Nephron progenitor cell (in vitro differentiated cells): Measurements from ENCODE around the gene AQP12B.
"Not testable (repeated sequence)": the region's sequence is repeated elsewhere in the genome, so short reads cannot be mapped to it uniquely, and the experiment has no call there.

Source experiments
- DNase-seq: peaks from one replicate; pipeline ENCODE4 v3.0.0; 2021
- H3K27ac Mint-ChIP-seq: 2 replicates; pipeline ENCODE4 v1.8.0; 2021; ENCODE audit warnings: mild to moderate bottlenecking, moderate library complexity, mixed read lengths
- H3K27me3 Mint-ChIP-seq: 2 replicates; pipeline ENCODE4 v1.8.0; 2021; ENCODE audit warnings: mild to moderate bottlenecking, low read depth, mixed read lengths; ENCODE audit not compliant: poor library complexity
- H3K36me3 Mint-ChIP-seq: 2 replicates; pipeline ENCODE4 v1.8.0; 2021; ENCODE audit warnings: low read depth, mixed read lengths
- H3K4me1 Mint-ChIP-seq: 2 replicates; pipeline ENCODE4 v1.8.0; 2021; ENCODE audit warnings: mixed read lengths
- H3K4me3 Mint-ChIP-seq: 2 replicates; pipeline ENCODE4 v1.8.0; 2021; ENCODE audit warnings: mild to moderate bottlenecking, moderate library complexity, mixed read lengths
- H3K9me3 Mint-ChIP-seq: 2 replicates; pipeline ENCODE4 v1.8.0; 2021; ENCODE audit warnings: mild to moderate bottlenecking, moderate library complexity, mixed read lengths
- TF ChIP-seq, protein P1 (sequence below): fragments of 200-600 bp; sonication (generic); IDR thresholded peaks from 2 replicates; pipeline ENCODE4 v1.5.0; 2021; ENCODE audit warnings: antibody characterized with exemption

AQP12B gene

GRCh38 chr2:240694304-240694703, 11.6 kb upstream of the AQP12B start:
- H3K27ac Mint-ChIP-seq, H3K36me3 Mint-ChIP-seq, H3K27me3 Mint-ChIP-seq, H3K4me1 Mint-ChIP-seq, DNase-seq, H3K4me3 Mint-ChIP-seq, H3K9me3 Mint-ChIP-seq: not testable (repeated sequence)

- not testable (repeated sequence) for H3K4me1 Mint-ChIP-seq, H3K4me3 Mint-ChIP-seq, H3K9me3 Mint-ChIP-seq, H3K27ac Mint-ChIP-seq, H3K36me3 Mint-ChIP-seq, H3K27me3 Mint-ChIP-seq, DNase-seq
Observed at GRCh38 chr2:240692583-240693561, 10.2 kb upstream of the AQP12B start.

DNA sequence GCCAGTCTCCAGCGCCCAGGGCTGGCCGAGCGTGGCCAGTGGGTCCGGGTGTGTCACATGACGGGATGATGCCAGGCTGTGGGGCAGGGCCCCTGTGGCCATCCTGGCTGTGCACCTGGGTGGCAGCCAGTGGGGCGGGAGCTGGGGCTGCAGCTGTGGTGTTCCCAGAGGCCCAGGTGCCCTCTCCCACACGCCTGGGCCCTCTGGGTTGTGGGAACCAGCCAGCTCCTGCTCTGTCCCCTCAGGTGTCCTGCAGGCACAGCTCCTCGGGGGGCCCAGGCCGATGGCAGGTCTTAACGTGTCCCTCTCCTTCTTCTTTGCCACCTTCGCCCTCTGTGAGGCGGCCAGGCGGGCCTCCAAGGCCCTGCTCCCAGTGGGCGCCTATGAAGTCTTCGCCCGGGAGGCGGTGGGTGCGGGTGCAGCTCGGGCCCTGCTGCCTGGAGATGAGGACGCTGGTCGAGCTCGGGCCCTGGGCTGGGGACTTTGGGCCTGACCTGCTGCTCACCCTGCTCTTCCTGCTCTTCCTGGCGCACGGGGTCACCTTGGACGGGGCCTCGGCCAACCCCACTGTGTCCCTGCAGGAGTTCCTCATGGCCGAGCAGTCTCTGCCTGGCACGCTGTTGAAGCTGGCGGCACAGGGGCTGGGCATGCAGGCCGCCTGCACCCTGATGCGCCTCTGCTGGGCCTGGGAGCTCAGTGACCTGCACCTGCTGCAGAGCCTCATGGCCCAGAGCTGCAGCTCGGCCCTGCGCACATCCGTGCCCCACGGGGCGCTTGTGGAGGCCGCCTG, 9.1 kb upstream of the AQP12B start, which contains the start of gene AQP12A:
AQP12A (plus strand) TSS at position 236 of the 790 bp plus-strand sequence; CDS start at position 284, 48 bp downstream.
- not testable (repeated sequence) for H3K36me3 Mint-ChIP-seq, H3K4me3 Mint-ChIP-seq, H3K27me3 Mint-ChIP-seq, H3K9me3 Mint-ChIP-seq, H3K27ac Mint-ChIP-seq, H3K4me1 Mint-ChIP-seq
- DNase-seq = peak; percentile 2

DNA sequence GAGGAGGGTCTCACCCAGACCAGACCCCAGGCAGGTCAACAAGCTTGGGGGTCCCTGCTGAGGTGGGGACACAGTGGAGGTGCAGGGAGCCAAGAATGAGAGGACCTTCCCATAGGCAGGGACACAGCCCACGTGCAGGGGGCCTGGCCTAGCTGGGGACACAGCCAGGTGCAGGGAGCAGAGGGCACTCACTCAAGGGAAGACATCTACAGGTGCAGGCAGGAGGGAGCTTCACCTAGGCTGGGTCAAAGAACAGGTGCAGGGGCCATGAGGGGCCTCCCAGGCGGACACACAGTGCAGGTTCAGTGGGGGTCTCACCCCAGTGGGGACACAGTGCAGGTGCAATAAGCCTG, 8.4 kb upstream of the AQP12B start:
- not testable (repeated sequence) for H3K27me3 Mint-ChIP-seq, DNase-seq, H3K36me3 Mint-ChIP-seq, H3K27ac Mint-ChIP-seq, H3K9me3 Mint-ChIP-seq, H3K4me3 Mint-ChIP-seq
- H3K4me1 Mint-ChIP-seq = peaks cover 12% of the 10 kb centered on the region

GRCh38 chr2:240690421-240691074, 7.9 kb upstream of the AQP12B start:
- not testable (repeated sequence) for H3K36me3 Mint-ChIP-seq

DNA sequence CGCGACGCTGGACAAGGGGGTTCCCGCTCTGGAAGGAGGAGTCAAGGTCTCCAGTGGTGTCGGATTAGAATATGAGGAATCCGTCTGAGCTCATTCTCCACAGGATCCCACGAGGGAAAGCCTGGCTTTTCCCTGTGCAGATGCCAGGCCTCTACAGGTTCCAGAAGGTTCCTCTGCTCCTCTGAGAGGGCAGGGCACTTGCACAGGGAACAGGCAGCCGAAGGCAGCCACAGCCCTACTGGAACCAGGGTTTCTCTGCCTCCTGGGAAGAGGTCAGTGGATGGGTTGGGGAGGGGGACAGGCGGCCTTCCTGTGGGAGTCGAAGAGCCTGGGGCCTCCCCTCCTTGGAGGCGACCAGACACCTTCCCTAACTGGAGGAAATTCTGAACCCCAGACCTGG, 7.3 kb upstream of the AQP12B start:
- no peak overlapping the region for H3K4me3 Mint-ChIP-seq
- TF ChIP-seq, protein P1, sequence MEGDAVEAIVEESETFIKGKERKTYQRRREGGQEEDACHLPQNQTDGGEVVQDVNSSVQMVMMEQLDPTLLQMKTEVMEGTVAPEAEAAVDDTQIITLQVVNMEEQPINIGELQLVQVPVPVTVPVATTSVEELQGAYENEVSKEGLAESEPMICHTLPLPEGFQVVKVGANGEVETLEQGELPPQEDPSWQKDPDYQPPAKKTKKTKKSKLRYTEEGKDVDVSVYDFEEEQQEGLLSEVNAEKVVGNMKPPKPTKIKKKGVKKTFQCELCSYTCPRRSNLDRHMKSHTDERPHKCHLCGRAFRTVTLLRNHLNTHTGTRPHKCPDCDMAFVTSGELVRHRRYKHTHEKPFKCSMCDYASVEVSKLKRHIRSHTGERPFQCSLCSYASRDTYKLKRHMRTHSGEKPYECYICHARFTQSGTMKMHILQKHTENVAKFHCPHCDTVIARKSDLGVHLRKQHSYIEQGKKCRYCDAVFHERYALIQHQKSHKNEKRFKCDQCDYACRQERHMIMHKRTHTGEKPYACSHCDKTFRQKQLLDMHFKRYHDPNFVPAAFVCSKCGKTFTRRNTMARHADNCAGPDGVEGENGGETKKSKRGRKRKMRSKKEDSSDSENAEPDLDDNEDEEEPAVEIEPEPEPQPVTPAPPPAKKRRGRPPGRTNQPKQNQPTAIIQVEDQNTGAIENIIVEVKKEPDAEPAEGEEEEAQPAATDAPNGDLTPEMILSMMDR = no peak
- H3K4me1 Mint-ChIP-seq = peaks cover 17% of the 10 kb centered on the region
- H3K27me3 Mint-ChIP-seq = no peaks in the 10 kb centered on the region
- no peak overlapping the region for H3K27ac Mint-ChIP-seq
- H3K36me3 Mint-ChIP-seq = no peaks in the 10 kb centered on the region
- no peaks in the 10 kb centered on the region for H3K9me3 Mint-ChIP-seq
- no peak for DNase-seq

More at GRCh38 chr2:240690421-240691074, 7.9 kb upstream of the AQP12B start:
- H3K4me1 Mint-ChIP-seq = peaks cover 17% of the 10 kb centered on the region
- not testable (repeated sequence) for H3K27me3 Mint-ChIP-seq, DNase-seq, H3K27ac Mint-ChIP-seq, H3K4me3 Mint-ChIP-seq, H3K9me3 Mint-ChIP-seq

GRCh38 chr2:240688553-240688919, 5.9 kb upstream of the AQP12B start:
- Mint-ChIP-seq H3K36me3 (no peaks in the 10 kb centered on the region), H3K4me1 (peaks cover 22% of the 10 kb centered on the region), H3K4me3 (no peak overlapping the region), H3K27ac (no peak overlapping the region), H3K9me3 (no peaks in the 10 kb centered on the region), H3K27me3 (peaks cover 5% of the 10 kb centered on the region)
- DNase-seq = no peak
- TF ChIP-seq, protein P1 = no peak
